MCF 10A (cell line): Measurements from ENCODE around the gene IL17A. TPM values are rescaled to one million over a fixed set of nuclear protein-coding genes. Genes with fewer than 3 reads are reported as not detected.
"Not testable (repeated sequence)": the region's sequence is repeated elsewhere in the genome, so short reads cannot be mapped to it uniquely, and the experiment has no call there.

ENCODE experiments used
- BruUV-seq: library from RNA; stranded (reverse); fragments of 400-500 nt; replicated peaks from 2 replicates; lab custom pipeline; 2021; lab: Mats Ljungman, UMichigan
- CTCF ChIA-PET: fragments of 300-600 bp; sonication (Branson Sonifier 250); formaldehyde crosslinking; extraction: SDS; loops from one replicate; lab custom pipeline; 2021; ENCODE audit warnings: antibody characterized with exemption, inconsistent platforms; lab: Yijun Ruan, JAX
- POLR2A ChIA-PET: fragments of 300-600, 350-650 bp; sonication (Branson Sonifier 250); formaldehyde crosslinking; extraction: SDS; loops from one replicate; lab custom pipeline; 2020; ENCODE audit warnings: antibody characterized with exemption, inconsistent platforms; lab: Yijun Ruan, JAX
- DNase-seq: peaks from one replicate; pipeline ENCODE4 v3.0.0-alpha.2; 2018; ENCODE audit not compliant: unreplicated experiment
- H3K27ac Mint-ChIP-seq: one replicate; pipeline ENCODE4 v1.8.0; 2022; ENCODE audit warnings: mild to moderate bottlenecking, low read depth, mixed read lengths; ENCODE audit not compliant: unreplicated experiment
- H3K27me3 Mint-ChIP-seq: one replicate; pipeline ENCODE4 v1.8.0; 2022; ENCODE audit warnings: mixed read lengths; ENCODE audit not compliant: insufficient read depth, unreplicated experiment
- H3K36me3 Mint-ChIP-seq: one replicate; pipeline ENCODE4 v1.8.0; 2022; ENCODE audit warnings: mild to moderate bottlenecking, moderate library complexity, mixed read lengths; ENCODE audit not compliant: insufficient read depth, unreplicated experiment
- H3K4me1 Mint-ChIP-seq: one replicate; pipeline ENCODE4 v1.8.0; 2022; ENCODE audit warnings: mixed read lengths; ENCODE audit not compliant: insufficient read depth, unreplicated experiment
- H3K4me3 Mint-ChIP-seq: one replicate; pipeline ENCODE4 v1.8.0; 2022; ENCODE audit warnings: mild to moderate bottlenecking, moderate library complexity, mixed read lengths; ENCODE audit not compliant: unreplicated experiment
- H3K9me3 Mint-ChIP-seq: one replicate; pipeline ENCODE4 v1.8.0; 2022; ENCODE audit warnings: mixed read lengths; ENCODE audit not compliant: unreplicated experiment
- CTCF ChIP-seq: fragments of 200-600 bp; IDR thresholded peaks from one replicate; pipeline ENCODE4 v1.8.0; 2022; ENCODE audit warnings: antibody characterized with exemption, mild to moderate bottlenecking; ENCODE audit not compliant: unreplicated experiment
- intact Hi-C: fragments of 100-400 bp; cut with micrococcal nuclease; formaldehyde crosslinking; loops from 2 replicates; pipeline ENCODE4 v1.14.1; 2022
- total RNA-seq: library from RNA; stranded (reverse); gene quantifications from 2 replicates; pipeline ENCODE4 v1.2.3, GENCODE V29; 2022

IL17A gene
- total RNA-seq, 1 experiment from 2014 or later, result not detected

GRCh38 chr6:52191824-52192223 lies 5.6 kb downstream of the IL17A start:
- Mint-ChIP-seq H3K9me3 (no peaks in the 10 kb centered on the region), H3K4me3 (no peak overlapping the region), H3K27ac (no peak overlapping the region), H3K27me3 (peaks cover 35% of the 10 kb centered on the region), H3K4me1 (no peaks in the 10 kb centered on the region), H3K36me3 (no peaks in the 10 kb centered on the region)
- DNase-seq, result no peak
- ChIA-PET POLR2A (no interaction called here), CTCF (interaction anchor here (0.5 to 1.2 kb wide), 2 partner anchors 29 to 1319 kb away, joined by 3 to 4 read pairs; no protein-coding TSS in a partner anchor)
- no TSS peak for BruUV-seq
- intact Hi-C loops, result no loop called here
- no peak for TF ChIP-seq CTCF

- peaks cover 11% of the 10 kb centered on the region for H3K9me3 Mint-ChIP-seq
- POLR2A ChIA-PET, result no interaction called here
- no peaks in the 10 kb centered on the region for H3K36me3 Mint-ChIP-seq
- no TSS peak for BruUV-seq
- CTCF ChIA-PET, result interaction anchor here (1.2 to 2.0 kb wide), 2 partner anchors 38 to 40 kb away, joined by 3 to 7 read pairs; no protein-coding TSS in a partner anchor
- intact Hi-C loops, result no loop called here
- H3K4me3 Mint-ChIP-seq, result no peak overlapping the region
- H3K4me1 Mint-ChIP-seq, result no peaks in the 10 kb centered on the region
- H3K27me3 Mint-ChIP-seq, result peaks cover 11% of the 10 kb centered on the region
- DNase-seq, result no peak
- no peak overlapping the region for H3K27ac Mint-ChIP-seq
- no peak for TF ChIP-seq CTCF
These were observed 9.7 kb downstream of the IL17A start for GRCh38 chr6:52195886-52196285.

GRCh38 chr6:52200088-52200487 lies 13.9 kb downstream of the IL17A start:
- DNase-seq, POLR2A ChIA-PET, H3K4me3 Mint-ChIP-seq, H3K27ac Mint-ChIP-seq, CTCF ChIA-PET, H3K27me3 Mint-ChIP-seq, H3K36me3 Mint-ChIP-seq, H3K4me1 Mint-ChIP-seq, BruUV-seq, intact Hi-C loops: not testable (repeated sequence)
- H3K9me3 Mint-ChIP-seq, result peaks cover 11% of the 10 kb centered on the region

- POLR2A ChIA-PET, result no interaction called here
- Mint-ChIP-seq H3K36me3 (no peaks in the 10 kb centered on the region), H3K4me3 (no peak overlapping the region), H3K27ac (no peak overlapping the region), H3K27me3 (no peaks in the 10 kb centered on the region), H3K9me3 (peaks cover 11% of the 10 kb centered on the region), H3K4me1 (no peaks in the 10 kb centered on the region)
- BruUV-seq, result no TSS peak
- no peak for TF ChIP-seq CTCF
- CTCF ChIA-PET, result no interaction called here
- no peak for DNase-seq
- intact Hi-C loops, result no loop called here
These were observed 14.9 kb downstream of the IL17A start for GRCh38 chr6:52201046-52201445.

- Mint-ChIP-seq H3K36me3 (no peaks in the 10 kb centered on the region), H3K4me1 (no peaks in the 10 kb centered on the region), H3K27me3 (no peaks in the 10 kb centered on the region), H3K4me3 (no peak overlapping the region), H3K9me3 (peaks cover 11% of the 10 kb centered on the region), H3K27ac (no peak overlapping the region)
- DNase-seq, result no peak
- BruUV-seq, result no TSS peak
- no peak for TF ChIP-seq CTCF
- POLR2A ChIA-PET, result no interaction called here
- CTCF ChIA-PET, result no interaction called here
- intact Hi-C loops, result no loop called here
These were observed 15.3 kb downstream of the IL17A start for GRCh38 chr6:52201493-52201892.
